WERI-Rb-1 (cell line): Measurements from ENCODE around the gene ARHGAP1.

ENCODE experiments used
- DNase-seq: peaks from one replicate; pipeline ENCODE4 v3.0.0-alpha.2; 2020
- H3K27ac ChIP-seq: fragments of 250-450 bp; sonication (Bioruptor Pico); 2 replicates; pipeline ENCODE4 v1.5.1; 2020; ENCODE audit warnings: mild to moderate bottlenecking, moderate library complexity
- H3K27me3 ChIP-seq: fragments of 250-450 bp; sonication (Bioruptor Pico); 2 replicates; pipeline ENCODE4 v1.5.1; 2021; ENCODE audit warnings: mild to moderate bottlenecking, low read depth, moderate library complexity; ENCODE audit not compliant: insufficient read depth, severe bottlenecking
- H3K36me3 ChIP-seq: fragments of 250-450 bp; sonication (Bioruptor Pico); 2 replicates; pipeline ENCODE4 v1.5.1; 2020; ENCODE audit warnings: mild to moderate bottlenecking, moderate library complexity
- H3K4me3 ChIP-seq: 2 replicates; pipeline ENCODE4 v1.5.1; 2011; ENCODE audit warnings: low read depth, mild to moderate bottlenecking, control low read depth, low read length
- H3K9me3 ChIP-seq: fragments of 250-450 bp; sonication (Bioruptor Pico); 2 replicates; pipeline ENCODE4 v1.5.1; 2021; ENCODE audit warnings: mild to moderate bottlenecking, moderate library complexity; ENCODE audit not compliant: severe bottlenecking
- TF ChIP-seq, protein P1 (sequence below): IDR thresholded peaks from 2 replicates; pipeline ENCODE4 v1.5.1; 2011; ENCODE audit warnings: low read depth, mild to moderate bottlenecking, control low read depth, inconsistent platforms, low read length

Gene ARHGAP1

DNA sequence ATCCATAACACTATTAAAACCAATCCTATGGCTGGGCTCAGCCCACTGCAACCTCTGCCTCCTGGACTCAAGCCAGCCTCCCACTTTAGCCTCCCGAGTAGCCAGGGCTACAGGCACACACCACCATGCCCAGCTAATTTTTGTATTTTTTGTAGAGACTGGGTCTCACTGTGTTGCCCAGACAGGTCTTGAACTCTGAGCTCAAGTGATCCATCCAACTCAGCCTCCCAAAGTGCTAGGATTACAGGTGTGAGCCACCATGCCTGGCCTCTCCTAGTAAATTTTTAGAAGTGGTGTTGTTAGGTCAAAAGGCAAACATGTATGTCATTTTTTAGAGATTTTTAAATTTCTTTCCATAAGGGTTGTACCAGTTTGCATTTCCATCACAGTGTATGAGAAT is 32.8 kb upstream of the ARHGAP1 start:
- no peak for DNase-seq
- H3K27me3 ChIP-seq, result no peaks in the 10 kb centered on the region
- TF ChIP-seq, protein P1, sequence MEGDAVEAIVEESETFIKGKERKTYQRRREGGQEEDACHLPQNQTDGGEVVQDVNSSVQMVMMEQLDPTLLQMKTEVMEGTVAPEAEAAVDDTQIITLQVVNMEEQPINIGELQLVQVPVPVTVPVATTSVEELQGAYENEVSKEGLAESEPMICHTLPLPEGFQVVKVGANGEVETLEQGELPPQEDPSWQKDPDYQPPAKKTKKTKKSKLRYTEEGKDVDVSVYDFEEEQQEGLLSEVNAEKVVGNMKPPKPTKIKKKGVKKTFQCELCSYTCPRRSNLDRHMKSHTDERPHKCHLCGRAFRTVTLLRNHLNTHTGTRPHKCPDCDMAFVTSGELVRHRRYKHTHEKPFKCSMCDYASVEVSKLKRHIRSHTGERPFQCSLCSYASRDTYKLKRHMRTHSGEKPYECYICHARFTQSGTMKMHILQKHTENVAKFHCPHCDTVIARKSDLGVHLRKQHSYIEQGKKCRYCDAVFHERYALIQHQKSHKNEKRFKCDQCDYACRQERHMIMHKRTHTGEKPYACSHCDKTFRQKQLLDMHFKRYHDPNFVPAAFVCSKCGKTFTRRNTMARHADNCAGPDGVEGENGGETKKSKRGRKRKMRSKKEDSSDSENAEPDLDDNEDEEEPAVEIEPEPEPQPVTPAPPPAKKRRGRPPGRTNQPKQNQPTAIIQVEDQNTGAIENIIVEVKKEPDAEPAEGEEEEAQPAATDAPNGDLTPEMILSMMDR, result no peak
- H3K9me3 ChIP-seq, result no peaks in the 10 kb centered on the region
- no peak overlapping the region for H3K27ac ChIP-seq
- no peaks in the 10 kb centered on the region for H3K36me3 ChIP-seq
- H3K4me3 ChIP-seq, result no peak overlapping the region

DNA sequence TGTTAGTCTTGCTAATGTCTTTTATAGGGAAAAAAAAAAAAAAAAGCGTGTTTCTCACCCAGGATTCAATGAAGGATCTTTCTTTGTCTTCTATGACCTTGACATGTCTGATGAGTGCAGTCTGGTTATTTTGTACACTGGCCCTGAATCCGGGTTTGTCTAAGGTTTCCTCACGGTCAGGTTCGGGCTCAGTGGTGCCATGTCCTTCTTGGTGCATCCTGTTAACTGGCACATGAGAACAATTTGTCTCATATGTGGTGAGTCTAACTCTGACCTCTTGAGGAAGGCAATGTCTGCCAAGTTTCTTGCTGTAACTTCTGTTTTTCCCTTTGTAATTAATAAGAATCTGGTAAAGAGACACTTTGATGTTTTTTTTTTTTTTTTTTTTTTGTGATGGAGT is 31.1 kb upstream of the ARHGAP1 start:
- Histone ChIP-seq H3K27ac (no peak overlapping the region), H3K4me3 (no peak overlapping the region), H3K27me3 (no peaks in the 10 kb centered on the region), H3K9me3 (no peaks in the 10 kb centered on the region), H3K36me3 (no peaks in the 10 kb centered on the region)
- DNase-seq, result no peak
- TF ChIP-seq, protein P1, result no peak

DNA sequence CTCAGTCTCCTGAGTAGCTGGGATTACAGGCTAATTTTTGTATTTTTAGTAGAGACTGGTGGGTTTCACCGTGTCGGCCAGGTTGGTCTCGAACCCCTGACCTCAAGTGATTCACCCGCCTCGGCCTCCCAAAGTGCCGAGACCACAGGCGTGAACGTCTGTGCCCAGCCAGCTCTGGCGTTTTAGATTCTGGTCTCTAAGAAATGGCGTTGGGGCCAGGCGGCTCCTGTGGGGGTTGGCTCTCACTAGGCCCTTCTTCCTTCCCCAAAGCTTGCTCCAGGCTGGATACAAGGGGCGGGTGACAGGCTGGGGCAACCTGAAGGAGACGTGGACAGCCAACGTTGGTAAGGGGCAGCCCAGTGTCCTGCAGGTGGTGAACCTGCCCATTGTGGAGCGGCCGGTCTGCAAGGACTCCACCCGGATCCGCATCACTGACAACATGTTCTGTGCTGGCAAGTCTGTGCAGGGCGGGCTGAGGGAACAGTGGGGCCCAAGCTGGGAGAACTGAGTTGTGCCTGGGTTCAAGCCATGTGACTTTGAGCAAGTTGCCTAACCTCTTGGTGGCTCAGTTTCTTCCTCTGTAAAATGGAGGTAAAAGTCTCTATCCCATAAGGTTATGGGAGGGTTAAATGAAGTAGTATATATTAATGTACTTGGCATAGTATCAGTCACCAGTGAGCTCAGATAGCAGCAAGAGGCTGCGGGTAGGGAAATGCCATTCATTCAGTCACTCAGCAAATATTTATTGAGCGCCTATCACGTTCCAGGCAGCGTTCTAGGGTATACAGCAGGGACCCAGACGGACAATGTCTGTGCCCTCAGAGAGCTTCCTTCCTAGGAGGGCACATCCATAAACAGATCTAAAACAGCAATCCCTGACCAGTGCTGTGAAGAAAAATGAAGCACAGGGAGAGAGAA is 28.9 kb upstream of the ARHGAP1 start:
- TF ChIP-seq, protein P1, result no peak
- H3K4me3 ChIP-seq, result no peak overlapping the region
- no peaks in the 10 kb centered on the region for H3K9me3 ChIP-seq
- no peaks in the 10 kb centered on the region for H3K27me3 ChIP-seq
- no peaks in the 10 kb centered on the region for H3K36me3 ChIP-seq
- DNase-seq, result no peak
- no peak overlapping the region for H3K27ac ChIP-seq

GRCh38 chr11:46728659-46729040 is 28.2 kb upstream of the ARHGAP1 start:
- TF ChIP-seq, protein P1, result no peak
- Histone ChIP-seq H3K9me3 (no peaks in the 10 kb centered on the region), H3K27ac (no peak overlapping the region), H3K36me3 (no peaks in the 10 kb centered on the region), H3K4me3 (no peak overlapping the region), H3K27me3 (no peaks in the 10 kb centered on the region)
- no peak for DNase-seq

GRCh38 chr11:46727952-46728658 is 27.7 kb upstream of the ARHGAP1 start:
- H3K36me3 ChIP-seq, result no peaks in the 10 kb centered on the region
- no peak overlapping the region for H3K27ac ChIP-seq
- H3K4me3 ChIP-seq, result no peak overlapping the region
- DNase-seq, result no peak
- no peaks in the 10 kb centered on the region for H3K27me3 ChIP-seq
- no peaks in the 10 kb centered on the region for H3K9me3 ChIP-seq
- TF ChIP-seq, protein P1, result no peak
